ENCODE results near the gene TMEM59. TPM values are rescaled to one million over a fixed set of nuclear protein-coding genes. Genes with fewer than 3 reads are reported as not detected.
A peak's percentile ranks its signal among the peaks of the same experiment; 100 is the strongest.
"Not testable (repeated sequence)": the region's sequence is repeated elsewhere in the genome, so short reads cannot be mapped to it uniquely, and the experiment has no call there.

Gene TMEM59
- total and polyA plus RNA-seq, 8 donors, result 95.7 to 322 (median 176) TPM

DNA sequence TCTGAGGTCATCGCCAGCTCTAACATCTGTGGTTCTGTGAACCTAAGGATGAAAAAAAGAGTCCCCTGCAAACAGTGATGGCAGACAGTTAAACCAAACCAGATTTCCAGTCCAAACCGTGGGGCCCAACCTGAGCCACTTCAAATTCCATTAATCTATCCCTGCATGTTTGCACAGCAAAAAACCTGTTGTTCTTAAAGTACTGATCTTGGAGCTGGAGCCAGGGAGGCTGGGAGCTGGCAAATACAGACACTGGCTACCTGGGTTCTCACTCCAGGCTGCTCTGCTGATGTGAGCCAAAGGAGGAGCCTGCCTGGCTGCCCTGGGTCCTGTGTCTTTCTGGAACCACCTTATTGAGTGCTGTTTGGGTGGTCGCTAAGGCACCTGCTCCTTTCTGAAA, 51.4 kb downstream of the TMEM59 start:
- H3K4me3 ChIP-seq, result no peak overlapping the region
- TF ChIP-seq EP300 (IDR thresholded peaks at IDR 0.05), result no peak
- TF ChIP-seq, protein P1, sequence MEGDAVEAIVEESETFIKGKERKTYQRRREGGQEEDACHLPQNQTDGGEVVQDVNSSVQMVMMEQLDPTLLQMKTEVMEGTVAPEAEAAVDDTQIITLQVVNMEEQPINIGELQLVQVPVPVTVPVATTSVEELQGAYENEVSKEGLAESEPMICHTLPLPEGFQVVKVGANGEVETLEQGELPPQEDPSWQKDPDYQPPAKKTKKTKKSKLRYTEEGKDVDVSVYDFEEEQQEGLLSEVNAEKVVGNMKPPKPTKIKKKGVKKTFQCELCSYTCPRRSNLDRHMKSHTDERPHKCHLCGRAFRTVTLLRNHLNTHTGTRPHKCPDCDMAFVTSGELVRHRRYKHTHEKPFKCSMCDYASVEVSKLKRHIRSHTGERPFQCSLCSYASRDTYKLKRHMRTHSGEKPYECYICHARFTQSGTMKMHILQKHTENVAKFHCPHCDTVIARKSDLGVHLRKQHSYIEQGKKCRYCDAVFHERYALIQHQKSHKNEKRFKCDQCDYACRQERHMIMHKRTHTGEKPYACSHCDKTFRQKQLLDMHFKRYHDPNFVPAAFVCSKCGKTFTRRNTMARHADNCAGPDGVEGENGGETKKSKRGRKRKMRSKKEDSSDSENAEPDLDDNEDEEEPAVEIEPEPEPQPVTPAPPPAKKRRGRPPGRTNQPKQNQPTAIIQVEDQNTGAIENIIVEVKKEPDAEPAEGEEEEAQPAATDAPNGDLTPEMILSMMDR (IDR thresholded peaks at IDR 0.05), result no peak
- TF ChIP-seq POLR2AphosphoS5 (IDR thresholded peaks at IDR 0.05), result no peak
- TF ChIP-seq POLR2A (IDR thresholded peaks at IDR 0.05), result no peak
- peaks cover 0 to 11% (median 10%) of the 10 kb centered on the region in 4 donors for H3K4me1 ChIP-seq
- H3K27me3 ChIP-seq, result no peaks in the 10 kb centered on the region
- DNase-seq, result peak; percentile 44 to 51
- intact Hi-C loops (cut with DNase I; ENCODE audit: low total_unique reads), result no loop called here
- no peaks in the 10 kb centered on the region for H3K9me3 ChIP-seq
- no peaks in the 10 kb centered on the region for H3K36me3 ChIP-seq
- WGBS, 5 donors, result 22 to 44% (median 28%) methylated on average over 3 of the region's 3 CpGs
- peak overlapping the region in 1 of 5 donors; percentile 48 for H3K27ac ChIP-seq

DNA sequence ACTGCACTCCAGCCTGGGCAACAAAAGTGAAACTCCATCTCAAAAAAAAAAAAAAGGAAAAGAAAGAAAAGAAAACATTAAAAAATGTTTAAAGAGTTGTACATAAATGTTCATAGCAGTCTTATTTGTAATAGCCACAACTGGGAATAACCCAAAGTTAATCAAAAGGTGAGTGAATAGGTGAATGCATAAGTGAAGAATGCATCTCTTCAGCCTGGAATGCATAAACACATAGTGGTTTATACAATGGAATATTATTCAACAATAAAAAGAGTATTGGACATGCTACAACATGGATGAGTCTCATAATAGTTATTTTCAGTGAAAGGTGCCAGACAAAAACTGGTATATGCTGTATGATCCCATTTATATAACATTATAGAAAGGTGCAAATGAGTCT, 53.1 kb downstream of the TMEM59 start:
- intact Hi-C loops (cut with DNase I; ENCODE audit: low total_unique reads), result no loop called here
- DNase-seq, result no peak
- H3K4me1 ChIP-seq, result peaks cover 0 to 11% (median 10%) of the 10 kb centered on the region in 4 donors
- no peaks in the 10 kb centered on the region for H3K27me3 ChIP-seq
- no peak for TF ChIP-seq POLR2A (IDR thresholded peaks at IDR 0.05)
- TF ChIP-seq, protein P1 (IDR thresholded peaks at IDR 0.05), result no peak
- no peak for TF ChIP-seq EP300 (IDR thresholded peaks at IDR 0.05)
- no peak for TF ChIP-seq POLR2AphosphoS5 (IDR thresholded peaks at IDR 0.05)
- H3K36me3 ChIP-seq, result no peaks in the 10 kb centered on the region
- H3K4me3 ChIP-seq, result no peak overlapping the region
- no peaks in the 10 kb centered on the region for H3K9me3 ChIP-seq
- no peak overlapping the region for H3K27ac ChIP-seq

DNA sequence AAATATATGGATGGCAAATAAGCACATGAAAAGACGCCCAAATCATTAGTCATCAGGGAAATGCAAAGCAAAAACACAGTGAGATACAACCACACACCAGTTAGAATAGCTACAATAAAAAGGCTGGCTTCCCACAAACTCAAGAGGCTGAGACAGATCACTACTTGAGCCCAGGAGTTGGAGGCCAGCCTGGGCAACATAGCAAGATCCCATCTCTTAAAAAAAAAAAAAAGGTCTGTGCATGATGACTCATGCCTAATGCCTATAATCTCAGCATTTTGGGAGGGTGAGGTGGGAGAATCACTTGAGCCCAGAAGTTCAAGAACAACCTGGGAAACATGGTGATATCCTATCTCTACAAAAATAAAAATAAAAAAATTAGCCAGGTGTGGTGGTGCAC, 54.8 kb downstream of the TMEM59 start:
- DNase-seq, result no peak
- Histone ChIP-seq H3K4me1 (peaks cover 0 to 11% (median 10%) of the 10 kb centered on the region in 4 donors), H3K9me3 (no peaks in the 10 kb centered on the region), H3K36me3 (no peaks in the 10 kb centered on the region), H3K4me3 (no peak overlapping the region), H3K27me3 (no peaks in the 10 kb centered on the region), H3K27ac (no peak overlapping the region)
- intact Hi-C loops (cut with DNase I; ENCODE audit: low total_unique reads), result no loop called here
- 84 to 100% (median 90%) methylated on average over 1 of the region's 1 CpG for WGBS, 5 donors
- TF ChIP-seq, protein P1 (IDR thresholded peaks at IDR 0.05), result no peak
- TF ChIP-seq POLR2AphosphoS5 (IDR thresholded peaks at IDR 0.05) (no peak), EP300 (IDR thresholded peaks at IDR 0.05) (no peak), POLR2A (IDR thresholded peaks at IDR 0.05) (no peak)

- WGBS, 5 donors, result 85 to 98% (median 96%) methylated on average over 1 of the region's 1 CpG
- Histone ChIP-seq H3K27me3 (no peaks in the 10 kb centered on the region), H3K27ac (no peak overlapping the region), H3K36me3 (no peaks in the 10 kb centered on the region), H3K4me3 (no peak overlapping the region), H3K9me3 (no peaks in the 10 kb centered on the region), H3K4me1 (no peaks in the 10 kb centered on the region)
- TF ChIP-seq EP300 (IDR thresholded peaks at IDR 0.05) (no peak), POLR2AphosphoS5 (IDR thresholded peaks at IDR 0.05) (no peak), POLR2A (IDR thresholded peaks at IDR 0.05) (no peak)
- TF ChIP-seq, protein P1 (IDR thresholded peaks at IDR 0.05), result no peak
- intact Hi-C loops (cut with DNase I; ENCODE audit: low total_unique reads), result no loop called here
- no peak for DNase-seq
Measured at GRCh38 chr1:53995683-53996082, 57.3 kb downstream of the TMEM59 start.

DNA sequence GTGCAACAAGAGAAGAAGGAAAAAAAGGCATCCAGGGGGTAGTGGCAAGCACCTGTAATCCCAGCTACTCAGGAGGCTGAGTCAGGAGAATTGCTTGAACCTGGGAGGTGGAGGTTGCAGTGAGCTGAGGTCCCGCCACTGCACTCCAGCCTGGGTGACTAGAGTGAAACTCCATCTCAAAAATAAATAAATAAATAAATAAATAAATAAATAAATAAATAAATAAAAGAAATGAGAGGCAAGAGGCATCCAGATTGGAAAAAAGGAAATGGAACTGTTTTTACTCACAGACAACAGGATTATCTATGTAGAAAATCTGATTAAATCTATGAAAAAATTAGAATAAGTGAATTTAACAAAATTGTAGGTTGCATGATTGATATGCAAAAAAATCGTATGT, 58.5 kb downstream of the TMEM59 start:
- H3K9me3 ChIP-seq; H3K4me1 ChIP-seq; intact Hi-C loops (cut with DNase I; ENCODE audit: low total_unique reads); H3K4me3 ChIP-seq; H3K27me3 ChIP-seq; DNase-seq; H3K36me3 ChIP-seq; H3K27ac ChIP-seq: not testable (repeated sequence)
- 86 to 94% (median 91%) methylated on average over 2 of the region's 2 CpGs for WGBS, 5 donors

Measured in stomach (tissue), 9 donors.